D721Med (cell line): ENCODE data around the gene VWA8.

Source experiments
- DNase-seq: peaks from one replicate; pipeline ENCODE4 v3.0.0; 2011; ENCODE audit warnings: low spot score; ENCODE audit not compliant: insufficient read length
- FAIRE-seq: peaks from 2 replicates; lab custom pipeline; 2011; peaks lifted over from hg19 to GRCh38; lab: Jason Lieb, UNC
- TF ChIP-seq, protein P1 (sequence below): IDR thresholded peaks from 2 replicates; pipeline ENCODE4 v1.5.1; 2012; ENCODE audit warnings: mild to moderate bottlenecking, control low read depth; ENCODE audit not compliant: insufficient read depth; ENCODE audit errors: missing control alignments

The VWA8 gene

DNA sequence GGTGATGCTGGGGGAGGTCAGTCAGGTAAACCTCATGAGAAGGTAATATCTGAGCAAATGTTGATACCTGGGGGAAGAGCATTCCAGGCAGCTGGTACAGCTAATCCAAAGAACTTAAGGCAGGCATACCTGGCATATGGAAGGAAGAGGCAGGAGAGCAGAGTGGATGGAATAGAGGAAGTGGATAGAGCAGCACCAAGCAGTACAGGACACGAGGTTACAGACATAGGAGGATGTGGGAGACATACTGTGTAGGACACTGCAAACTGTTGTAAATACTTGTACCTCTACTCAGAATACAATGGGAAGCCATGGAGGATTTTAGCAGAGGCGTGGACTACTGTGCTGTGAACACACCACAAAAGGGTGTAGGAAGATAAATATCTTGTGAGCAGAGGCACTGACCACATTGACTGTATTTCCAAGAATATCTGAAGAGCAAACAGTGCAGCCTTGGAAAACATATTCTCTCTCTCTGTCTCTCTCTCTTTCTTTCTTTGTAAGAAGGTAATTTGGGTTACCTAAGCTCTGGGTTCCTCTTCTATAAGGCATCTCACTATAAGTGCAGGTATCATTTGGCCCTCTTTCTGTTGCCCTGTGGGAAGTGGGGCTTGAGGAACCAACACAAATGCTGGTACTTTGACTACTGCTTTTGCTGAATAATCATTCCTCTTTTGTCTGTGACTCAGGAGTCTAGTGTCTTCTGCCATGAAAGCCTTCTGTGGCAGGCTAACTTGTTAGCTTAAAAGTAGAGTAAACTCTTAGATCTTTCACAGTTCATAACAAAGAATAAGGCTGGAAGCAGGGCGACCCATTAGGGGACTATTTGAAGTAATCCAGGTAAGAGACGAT is 238.0 kb downstream of the VWA8 start:
- FAIRE-seq: no peak
- DNase-seq: no peak
- TF ChIP-seq, protein P1, sequence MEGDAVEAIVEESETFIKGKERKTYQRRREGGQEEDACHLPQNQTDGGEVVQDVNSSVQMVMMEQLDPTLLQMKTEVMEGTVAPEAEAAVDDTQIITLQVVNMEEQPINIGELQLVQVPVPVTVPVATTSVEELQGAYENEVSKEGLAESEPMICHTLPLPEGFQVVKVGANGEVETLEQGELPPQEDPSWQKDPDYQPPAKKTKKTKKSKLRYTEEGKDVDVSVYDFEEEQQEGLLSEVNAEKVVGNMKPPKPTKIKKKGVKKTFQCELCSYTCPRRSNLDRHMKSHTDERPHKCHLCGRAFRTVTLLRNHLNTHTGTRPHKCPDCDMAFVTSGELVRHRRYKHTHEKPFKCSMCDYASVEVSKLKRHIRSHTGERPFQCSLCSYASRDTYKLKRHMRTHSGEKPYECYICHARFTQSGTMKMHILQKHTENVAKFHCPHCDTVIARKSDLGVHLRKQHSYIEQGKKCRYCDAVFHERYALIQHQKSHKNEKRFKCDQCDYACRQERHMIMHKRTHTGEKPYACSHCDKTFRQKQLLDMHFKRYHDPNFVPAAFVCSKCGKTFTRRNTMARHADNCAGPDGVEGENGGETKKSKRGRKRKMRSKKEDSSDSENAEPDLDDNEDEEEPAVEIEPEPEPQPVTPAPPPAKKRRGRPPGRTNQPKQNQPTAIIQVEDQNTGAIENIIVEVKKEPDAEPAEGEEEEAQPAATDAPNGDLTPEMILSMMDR: no peak

DNA sequence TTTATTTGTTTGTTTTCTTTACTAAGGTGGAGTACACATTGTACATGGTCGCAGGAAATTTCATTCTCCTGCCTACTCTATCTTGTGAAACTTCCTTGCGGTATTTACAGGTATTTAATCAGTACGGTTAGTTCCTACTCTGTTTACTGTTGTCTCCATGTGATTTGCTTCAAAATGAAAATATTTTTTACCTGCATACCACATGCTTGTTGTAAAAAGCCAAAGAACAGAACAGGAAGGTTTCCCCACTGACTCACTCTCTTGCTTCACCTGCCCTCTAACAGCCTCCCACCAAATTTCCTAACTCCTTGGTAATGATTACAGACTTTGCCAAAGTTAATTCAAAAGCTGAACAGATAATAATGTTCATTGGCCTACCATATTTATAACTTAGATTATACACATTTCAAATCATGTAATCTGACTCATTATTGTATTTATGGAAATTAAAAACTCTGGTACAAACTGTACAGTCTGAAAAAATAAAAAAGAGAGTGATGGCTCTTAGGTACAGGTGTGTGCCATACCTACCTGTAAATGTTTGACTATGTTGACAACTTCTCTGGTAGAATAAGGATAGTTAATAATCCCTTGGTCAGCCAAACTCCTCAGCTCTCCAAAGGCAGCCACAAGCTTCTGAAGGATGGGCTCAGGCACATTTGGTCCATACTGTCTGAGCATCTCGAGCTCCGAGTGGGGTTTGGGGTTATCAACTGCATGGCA is 239.9 kb downstream of the VWA8 start:
- TF ChIP-seq, protein P1: no peak
- FAIRE-seq: no peak
- no peak for DNase-seq

DNA sequence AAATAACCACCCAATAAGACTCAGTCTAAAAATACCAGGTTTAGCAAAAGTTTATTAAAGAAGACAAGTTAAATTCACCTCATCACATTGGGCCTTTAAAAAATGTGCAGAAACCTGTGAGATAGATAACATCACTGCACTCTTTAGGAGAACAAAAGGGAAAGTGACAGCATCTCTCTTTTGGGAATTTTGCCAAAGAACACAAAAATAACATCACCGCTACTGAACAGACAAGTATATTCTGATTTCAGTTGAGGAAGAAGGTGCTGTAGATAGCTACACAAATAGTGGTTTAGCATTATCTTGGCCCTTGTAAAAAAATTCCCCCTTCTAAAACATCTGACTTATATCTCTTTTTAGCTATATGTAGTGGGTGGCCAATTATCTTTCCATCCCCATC is 244.7 kb downstream of the VWA8 start:
- TF ChIP-seq, protein P1: no peak
- DNase-seq (no peak), FAIRE-seq (no peak)

DNA sequence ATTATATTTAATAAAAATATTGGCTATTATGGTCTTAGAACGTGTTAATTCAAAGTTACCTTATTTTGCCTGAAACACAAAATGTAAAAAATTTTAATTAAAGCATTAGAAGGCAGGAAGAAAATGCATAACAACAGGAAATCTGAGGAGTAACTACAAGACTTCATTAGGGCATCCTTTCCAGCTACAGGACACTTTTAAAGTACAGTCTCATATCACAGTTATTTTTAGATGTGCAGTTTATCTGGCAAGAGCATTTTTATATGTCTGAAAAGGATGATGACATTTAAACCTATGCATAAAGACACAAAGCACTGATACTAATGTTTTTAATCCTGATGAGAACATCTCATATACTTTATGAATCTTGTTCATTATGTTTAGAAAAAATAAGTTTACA is 247.5 kb downstream of the VWA8 start:
- FAIRE-seq: no peak
- DNase-seq: no peak
- TF ChIP-seq, protein P1: no peak

DNA sequence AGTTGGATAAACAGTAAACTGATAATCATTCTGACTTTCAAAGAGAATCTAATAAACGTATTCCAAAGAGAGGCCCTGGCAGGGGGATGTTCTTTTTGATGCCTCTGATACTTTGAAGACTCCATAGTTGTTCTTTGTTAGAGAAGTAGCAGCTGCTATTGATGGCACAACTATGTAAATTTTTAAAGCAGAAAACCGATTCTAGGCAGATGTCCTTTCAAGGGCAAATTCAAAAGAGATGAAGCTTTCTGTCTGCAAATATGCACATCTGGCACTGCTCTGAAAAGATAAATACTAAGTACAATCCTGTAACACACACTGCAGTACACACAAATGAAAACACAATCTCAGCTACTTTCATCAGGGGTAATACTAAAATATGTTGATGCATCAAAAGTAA is 250.1 kb downstream of the VWA8 start:
- TF ChIP-seq, protein P1: no peak
- DNase-seq (no peak), FAIRE-seq (no peak)

DNA sequence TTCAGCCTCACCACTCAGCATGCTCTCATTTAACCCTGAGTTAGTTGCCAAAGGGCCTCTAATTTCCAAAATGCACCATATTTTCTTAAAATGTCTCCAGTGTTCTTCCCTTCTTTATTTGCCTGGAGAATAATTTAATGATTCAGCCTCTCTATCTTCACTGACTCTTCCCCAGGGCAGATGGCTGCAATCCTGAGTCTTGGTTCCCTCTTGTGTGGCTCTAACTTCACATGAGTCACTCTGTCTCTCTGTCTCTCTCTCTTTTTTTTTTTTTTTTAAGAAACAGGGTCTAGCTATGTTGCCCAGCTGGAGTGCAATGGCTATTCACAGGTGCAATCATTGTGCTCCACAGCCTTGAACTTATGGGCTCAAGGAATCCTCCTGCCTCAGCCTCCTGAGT is 251.4 kb downstream of the VWA8 start:
- FAIRE-seq (no peak), DNase-seq (no peak)
- TF ChIP-seq, protein P1: no peak
